ENCODE measurements around the gene ATP8B3. TPM values are rescaled to one million over a fixed set of nuclear protein-coding genes. Genes with fewer than 3 reads are reported as not detected.

The ATP8B3 gene
- total and polyA plus RNA-seq, 9 of the 15 experiments (the other 6 are each of a cell fraction or from before 2014, with no cell fraction given), result 1.2 to 12.3 (median 3.8) TPM

GRCh38 chr19:1752009-1752756 is 59.9 kb downstream of the ATP8B3 start:
- Histone ChIP-seq H3K27ac (ENCODE audit: extremely low read depth, low read depth, low read length) (no peak overlapping the region), H3K4me1 (replicated peaks in 1 of 2; ENCODE audit: control insufficient read depth in 2 of 2, insufficient read depth in 2 of 2, low read length in 2 of 2) (peaks cover 8 to 77% of the 10 kb centered on the region in 2 experiments; a peak in 3 of 5 replicates), H4K20me1 (replicated peaks; ENCODE audit: control insufficient read depth, insufficient read depth, low read length) (no peaks in the 10 kb centered on the region; the same call in 1 of the 2 replicates), H3K79me2 (ENCODE audit: control insufficient read depth, insufficient read depth, low read length) (no peaks in the 10 kb centered on the region), H3K27me3 (ENCODE audit: control insufficient read depth in 2 of 2, insufficient read depth in 2 of 2, low read length in 2 of 2) (peaks cover 20 to 28% of the 10 kb centered on the region in 2 experiments; a peak in 4 of 5 replicates), H3K9me1 (ENCODE audit: control insufficient read depth, insufficient read depth, low read length) (no peaks in the 10 kb centered on the region), H3K9me3 (replicated peaks; ENCODE audit: control insufficient read depth, insufficient read depth, low read depth, low read length) (no peaks in the 10 kb centered on the region), H3K9ac (ENCODE audit: insufficient read depth in 1 of 2, low read depth in 2 of 2, low read length in 2 of 2) (no peak overlapping the region), H3K4me2 (ENCODE audit: insufficient read depth, low read length) (no peak overlapping the region), H3K36me3 (ENCODE audit: control insufficient read depth, insufficient read depth, low read length) (no peaks in the 10 kb centered on the region), H2AFZ (ENCODE audit: low read depth, low read length) (no peak overlapping the region), H3K4me3 (no peak overlapping the region)
- ChIA-PET POLR2A (no interaction called here), CTCF (ENCODE audit: low intra/inter-chr PET ratio) (no interaction called here)
- 6% methylated on average over 11 of the region's 16 CpGs for WGBS (ENCODE audit: insufficient coverage, low coverage, missing lambda C conversion rate)
- DNase-seq (ENCODE audit: extremely low read depth in 1 of 4, low spot score in 3 of 4), result no peak
- intact Hi-C loops (cut with micrococcal nuclease) (no loop called here), in situ Hi-C loops (cut with MboI) (no loop called here)
- FAIRE-seq, result no peak
- no TSS peak for BruUV-seq (replicated peaks)
- TF ChIP-seq SNRNP70 (optimal IDR thresholded peaks at IDR 0.05; ENCODE audit: low read depth, low read length) (no peak), MAX (CRISPR knock-in tag; IDR thresholded peaks at IDR 0.05) (no peak), GTF2A2 (tag; IDR thresholded peaks at IDR 0.05) (no peak), ZSCAN29 (IDR thresholded peaks at IDR 0.05) (peak; percentile 89), RFX5 (IDR thresholded peaks at IDR 0.05; ENCODE audit: low read depth, low read length) (no peak), HCFC1 (IDR thresholded peaks at IDR 0.05; ENCODE audit: low read depth, low read length) (no peak), PPARD (CRISPR knock-in tag; IDR thresholded peaks at IDR 0.05) (no peak), MTA1 (IDR thresholded peaks at IDR 0.05; ENCODE audit: borderline replicate concordance) (no peak), ZNF766 (CRISPR knock-in tag; conservative IDR thresholded peaks at IDR 0.05) (no peak), RBM25 (IDR thresholded peaks at IDR 0.05; ENCODE audit: low read depth, low read length, severe bottlenecking) (no peak), FOXP4 (CRISPR knock-in tag; IDR thresholded peaks at IDR 0.05; ENCODE audit: borderline replicate concordance) (no peak), BRD4 (IDR thresholded peaks at IDR 0.05) (no peak), SPI1 (IDR thresholded peaks at IDR 0.05; ENCODE audit: borderline replicate concordance, low read depth, low read length) (peak; percentile 72), CEBPG (CRISPR knock-in tag; IDR thresholded peaks at IDR 0.05) (peak; percentile 43; the same call in 1 of the 2 replicates), CEBPG (tag; conservative IDR thresholded peaks at IDR 0.05 in 1 of 2, IDR thresholded peaks at IDR 0.05 in 1 of 2) (no peak), BCOR (IDR thresholded peaks at IDR 0.05) (0 out of 2 replicates have a peak, but pooled peaks have one; percentile 9), SMC3 (conservative IDR thresholded peaks at IDR 0.05; ENCODE audit: insufficient read depth, low read depth, low read length) (no peak), POLR2B (IDR thresholded peaks at IDR 0.05; ENCODE audit: low read depth, partially characterized antibody) (no peak)
- ATAC-seq, result no peak
